K562 (cell line): ENCODE results near the gene IL12RB2. TPM values are rescaled to one million over a fixed set of nuclear protein-coding genes. Genes with fewer than 3 reads are reported as not detected.

Experiments
- ATAC-seq: fragments of 200-7000 bp; cut with Tn5 transposase; 3 replicates; pipeline ENCODE4 v1.9.1; 2020; ENCODE audit warnings: moderate library complexity
- BruUV-seq: library from RNA; stranded (reverse); fragments of 400-500 nt; replicated peaks from 2 replicates; lab custom pipeline; 2021; lab: Mats Ljungman, UMichigan
- CTCF ChIA-PET: fragments of 300-600 bp; formaldehyde crosslinking; extraction: SDS; loops from one replicate; lab custom pipeline; 2021; ENCODE audit warnings: low intra/inter-chr PET ratio; lab: Yijun Ruan, JAX
- POLR2A ChIA-PET: fragments of 300-600, 350-650 bp; sonication (Branson Sonifier 250); formaldehyde crosslinking; extraction: SDS; loops from one replicate; lab custom pipeline; 2021; ENCODE audit warnings: antibody characterized with exemption, inconsistent platforms; lab: Yijun Ruan, JAX
- DNase-seq, 4 experiments: peaks; one replicate each; pipeline versions ENCODE4 v3.0.0 to v3.0.0-alpha.2; 2011 to 2018; ENCODE audit warnings: low spot score in 3 of 4, mixed read lengths in 3 of 4; ENCODE audit errors: extremely low read depth in 1 of 4
- FAIRE-seq: peaks from 2 replicates; lab custom pipeline; 2011; peaks lifted over from hg19 to GRCh38; lab: Jason Lieb, UNC
- H2AFZ ChIP-seq: 2 replicates; pipeline ENCODE4 v1.6.0; 2011; ENCODE audit warnings: low read depth, low read length, control low read depth, inconsistent platforms
- H3K27ac ChIP-seq: fragments of 200-600 bp; 3 replicates; pipeline ENCODE4 v1.8.0; 2011; ENCODE audit warnings: low read depth, mild to moderate bottlenecking, control low read depth, inconsistent platforms, low read length, moderate library complexity, mixed read lengths; ENCODE audit errors: extremely low read depth
- H3K27me3 ChIP-seq, 2 experiments: fragments of 300-600 bp in 1 of 2; 2 replicates in 1 of 2; 3 replicates in 1 of 2; pipeline versions ENCODE4 v1.6.0 to v1.8.0; 2011; ENCODE audit warnings: inconsistent platforms in 2 of 2, low read length in 2 of 2, mild to moderate bottlenecking in 1 of 2, mixed read lengths in 1 of 2, moderate library complexity in 1 of 2; ENCODE audit not compliant: control insufficient read depth in 2 of 2, insufficient read depth in 2 of 2
- H3K36me3 ChIP-seq: fragments of 300-600 bp; 3 replicates; pipeline ENCODE4 v1.8.0; 2011; ENCODE audit warnings: mild to moderate bottlenecking, low read length, inconsistent platforms; ENCODE audit not compliant: control insufficient read depth, insufficient read depth
- H3K4me1 ChIP-seq, 2 experiments: fragments of 200-600 bp in 1 of 2; replicated peaks in 1 of 2; 2 replicates in 1 of 2; 3 replicates in 1 of 2; pipeline versions ENCODE4 v1.5.1 to v1.8.0; 2011; ENCODE audit warnings: inconsistent platforms in 2 of 2, low read length in 2 of 2, mild to moderate bottlenecking in 1 of 2, mixed read lengths in 1 of 2, moderate library complexity in 1 of 2; ENCODE audit not compliant: control insufficient read depth in 2 of 2, insufficient read depth in 2 of 2
- H3K4me2 ChIP-seq: 2 replicates; pipeline ENCODE4 v1.6.1; 2011; ENCODE audit warnings: low read length, control low read depth, inconsistent platforms, mixed read lengths; ENCODE audit not compliant: insufficient read depth
- H3K4me3 ChIP-seq: fragments of 200-600 bp; sonication (generic), shearing (Covaris generic); 2 replicates; pipeline ENCODE4 v1.5.1; 2016; ENCODE audit warnings: control low read depth, inconsistent platforms
- H3K79me2 ChIP-seq: fragments of 200-600 bp; 3 replicates; pipeline ENCODE4 v1.8.0; 2011; ENCODE audit warnings: low read length, inconsistent platforms; ENCODE audit not compliant: control insufficient read depth, insufficient read depth
- H3K9ac ChIP-seq, 2 experiments: 2 replicates each; pipeline versions ENCODE4 v1.6.0 to v1.6.1; 2011; ENCODE audit warnings: low read depth in 2 of 2, low read length in 2 of 2, control low read depth in 1 of 2, inconsistent platforms in 1 of 2, mild to moderate bottlenecking in 1 of 2, mixed read lengths in 1 of 2; ENCODE audit not compliant: insufficient read depth in 1 of 2
- H3K9me1 ChIP-seq: one replicate; pipeline ENCODE4 v1.6.0; 2011; ENCODE audit warnings: inconsistent platforms, mild to moderate bottlenecking, low read length, moderate library complexity; ENCODE audit not compliant: control insufficient read depth, insufficient read depth
- H3K9me3 ChIP-seq: replicated peaks from 2 replicates; pipeline ENCODE4 v1.5.1; 2011; ENCODE audit warnings: low read depth, low read length, inconsistent platforms; ENCODE audit not compliant: control insufficient read depth, insufficient read depth
- H4K20me1 ChIP-seq: replicated peaks from 2 replicates; pipeline ENCODE4 v1.6.1; 2011; ENCODE audit warnings: low read length, inconsistent platforms, mixed read lengths; ENCODE audit not compliant: control insufficient read depth, insufficient read depth
- CHD4 ChIP-seq: fragments of 200-600 bp; sonication (generic); IDR thresholded peaks from 3 replicates; pipeline ENCODE4 v1.6.1; 2012; ENCODE audit warnings: low read depth, mild to moderate bottlenecking, mixed read lengths, low read length, inconsistent platforms; ENCODE audit not compliant: insufficient read depth, insufficient replicate concordance, poor library complexity, severe bottlenecking
- SMARCA4 ChIP-seq: fragments of 450-650 bp; IDR thresholded peaks from 2 replicates; pipeline ENCODE4 v1.6.1; 2016
- TSHZ1 ChIP-seq: fragments of 250-450 bp; sonication (Bioruptor Pico); IDR thresholded peaks from 2 replicates; pipeline ENCODE4 v1.4.0; 2020; ENCODE audit warnings: mild to moderate bottlenecking, moderate library complexity
- ZKSCAN1 ChIP-seq: fragments of 150-350 bp; IDR thresholded peaks from 2 replicates; pipeline ENCODE4 v1.6.1; 2016; ENCODE audit warnings: low read depth, low read length
- WGBS: fragments of 100-300 bp; shearing (Covaris generic); methylation state at CpG from one replicate; pipeline ENCODE4 v1.1.6; 2016; ENCODE audit warnings: low coverage, mixed read lengths; ENCODE audit not compliant: insufficient coverage; ENCODE audit errors: missing lambda C conversion rate; 5-methylcytosine and 5-hydroxymethylcytosine counted together
- in situ Hi-C: fragments of 300-500 bp; cut with MboI; formaldehyde crosslinking; loops from 4 replicates; pipeline ENCODE4 v1.15.0; 2018; ENCODE audit warnings: inconsistent platforms, mixed read lengths
- intact Hi-C: fragments of 100-400 bp; cut with micrococcal nuclease; formaldehyde crosslinking; loops from 2 replicates; pipeline ENCODE4 v1.14.2; 2022
- polyA plus RNA-seq, 8 experiments: library from polyadenylated mRNA; depleted of rRNA in 4 of 8; stranded (reverse) in 5 of 8; unstranded in 3 of 8; fragments of >200 nt; fragmentation: Nextera tagmentation in 2 of 8; fragmentation: Illumina TruSeq in 1 of 8; extraction: Ambion mirVana in 2 of 8; extraction: Trizol in 1 of 8; gene quantifications; 2 replicates each; pipeline versions ENCODE4 v1.2.1 to v1.2.3, GENCODE V29; 2011 to 2014; ENCODE audit warnings: inconsistent platforms in 1 of 8, missing spikeins in 1 of 8
- total RNA-seq, 7 experiments: library from RNA; depleted of rRNA in 6 of 7; stranded (reverse); fragments of >200 nt in 6 of 7; fragmentation: Illumina TruSeq in 2 of 7; extraction: Trizol in 2 of 7; gene quantifications; 2 replicates each; pipeline versions ENCODE4 v1.2.1 to v1.2.3, GENCODE V29; 2011 to 2021; ENCODE audit warnings: low replicate concordance in 1 of 7

The IL12RB2 gene
- total and polyA plus RNA-seq, 9 of the 15 experiments (the other 6 are each of a cell fraction or from before 2014, with no cell fraction given) = 0.39 to 3.3 (median 1.9) TPM

- H3K9me1 ChIP-seq = no peaks in the 10 kb centered on the region
- H3K4me2 ChIP-seq = no peak overlapping the region
- H3K27ac ChIP-seq = no peak overlapping the region
- H3K9ac ChIP-seq = no peak overlapping the region
- CTCF ChIA-PET = no interaction called here
- intact Hi-C loops = no loop called here
- no peak overlapping the region for H2AFZ ChIP-seq
- DNase-seq (no peak), ATAC-seq (no peak), FAIRE-seq (no peak)
- H3K79me2 ChIP-seq = no peaks in the 10 kb centered on the region
- POLR2A ChIA-PET = interaction anchor here (0.8 to 1.4 kb wide), 2 partner anchors 14 to 18 kb away, joined by 3 to 4 read pairs; no protein-coding TSS in a partner anchor
- no peak overlapping the region for H3K4me3 ChIP-seq
- H3K36me3 ChIP-seq = no peaks in the 10 kb centered on the region
- no peaks in the 10 kb centered on the region for H3K4me1 ChIP-seq
- no peak for TF ChIP-seq CHD4
- no peaks in the 10 kb centered on the region for H3K9me3 ChIP-seq
- H3K27me3 ChIP-seq = no peaks in the 10 kb centered on the region
- BruUV-seq = no TSS peak
- 86% methylated on average over 5 of the region's 7 CpGs for WGBS
- in situ Hi-C loops = no loop called here
- H4K20me1 ChIP-seq = no peaks in the 10 kb centered on the region
Measured at GRCh38 chr1:67299296-67299695, 8.4 kb upstream of the IL12RB2 start.

GRCh38 chr1:67300561-67300960 is 7.1 kb upstream of the IL12RB2 start:
- Histone ChIP-seq H3K27me3 (no peaks in the 10 kb centered on the region), H2AFZ (no peak overlapping the region), H3K4me1 (no peaks in the 10 kb centered on the region), H3K9me1 (no peaks in the 10 kb centered on the region), H3K27ac (no peak overlapping the region), H3K4me3 (no peak overlapping the region), H3K4me2 (no peak overlapping the region), H3K9ac (no peak overlapping the region)
- CTCF ChIA-PET = interaction anchor here (0.7 kb wide), 1 partner anchor 658 kb away, joined by 3 read pairs; no protein-coding TSS in a partner anchor
- WGBS = 40% methylated on average over 2 of the region's 2 CpGs
- TF ChIP-seq TSHZ1 (CRISPR knock-in tag) (no peak), ZKSCAN1 (no peak), SMARCA4 (no peak)
- TF ChIP-seq, all 486 proteins: peak for 0
- H4K20me1 ChIP-seq = no peaks in the 10 kb centered on the region
- FAIRE-seq (no peak), ATAC-seq (no peak), DNase-seq (no peak)
- BruUV-seq = no TSS peak
- intact Hi-C loops (no loop called here), in situ Hi-C loops (no loop called here)
- H3K79me2 ChIP-seq = no peaks in the 10 kb centered on the region
- POLR2A ChIA-PET = no interaction called here
- H3K9me3 ChIP-seq = no peaks in the 10 kb centered on the region
- H3K36me3 ChIP-seq = no peaks in the 10 kb centered on the region
